Tibial nerve (tissue), 4 donors: ENCODE results near the gene RWDD1. TPM values are rescaled to one million over a fixed set of nuclear protein-coding genes. Genes with fewer than 3 reads are reported as not detected.

ENCODE experiments used
- DNase-seq, 2 donors: peaks; one replicate each; pipeline ENCODE4 v3.0.0-alpha.2; 2019; ENCODE audit warnings: low spot score in 2 of 2
- H3K27ac ChIP-seq, 4 donors: fragments of 200-600 bp; sonication (generic) in 3 of 4; one replicate each; pipeline ENCODE4 v1.5.1; 2017 to 2019; ENCODE audit warnings: mild to moderate bottlenecking in 1 of 4
- H3K27me3 ChIP-seq, 2 donors: fragments of 200-600 bp; sonication (generic) in 1 of 2; one replicate each; pipeline versions ENCODE4 v1.5.1 to v1.6.0; 2017 to 2019
- H3K36me3 ChIP-seq, 3 donors: fragments of 200-600 bp; sonication (generic); one replicate each; pipeline ENCODE4 v1.5.1; 2018 to 2019
- H3K4me1 ChIP-seq, 4 donors: fragments of 200-600 bp; sonication (generic) in 3 of 4; one replicate each; pipeline ENCODE4 v1.5.1; 2017 to 2019
- H3K4me3 ChIP-seq, 4 donors: fragments of 200-600 bp; sonication (generic) in 3 of 4; one replicate each; pipeline ENCODE4 v1.5.1; 2017 to 2019; ENCODE audit warnings: mild to moderate bottlenecking in 1 of 4, moderate library complexity in 1 of 4
- H3K9me3 ChIP-seq, 4 donors: fragments of 200-600 bp; sonication (generic) in 3 of 4; one replicate each; pipeline ENCODE4 v1.5.1; 2017 to 2019
- EP300 ChIP-seq, 2 donors: sonication (generic); formaldehyde crosslinking; IDR thresholded peaks; one replicate each; pipeline ENCODE4 v1.6.1; 2017; ENCODE audit warnings: antibody characterized with exemption in 2 of 2, mild to moderate bottlenecking in 1 of 2
- POLR2A ChIP-seq, 2 donors: fragments of 450-650 bp; IDR thresholded peaks; one replicate each; pipeline ENCODE4 v1.6.1; 2017; ENCODE audit warnings: antibody characterized with exemption in 2 of 2, mild to moderate bottlenecking in 2 of 2, moderate library complexity in 2 of 2
- WGBS, 2 donors: methylation state at CpG; one replicate each; pipeline ENCODE4 v1.1.5; 2018; 5-methylcytosine and 5-hydroxymethylcytosine counted together
- total RNA-seq, 4 donors: library from RNA; depleted of rRNA; stranded (reverse); fragments of >200 nt; gene quantifications; one replicate each; pipeline ENCODE4 v1.1.0, GENCODE V29; 2016
- TF ChIP-seq, protein P1 (sequence below), 5 experiments: fragments of 200-600 bp in 3 of 5; fragments of 450-650 bp in 2 of 5; sonication (generic) in 3 of 5; IDR thresholded peaks; one replicate each; pipeline ENCODE4 v1.5.1; 2016 to 2019; ENCODE audit warnings: antibody characterized with exemption in 5 of 5, mild to moderate bottlenecking in 3 of 5, moderate library complexity in 2 of 5

Gene RWDD1
- total RNA-seq, 4 donors from 2014 or later, result 27.5 to 40.4 (median 35.7) TPM

DNA sequence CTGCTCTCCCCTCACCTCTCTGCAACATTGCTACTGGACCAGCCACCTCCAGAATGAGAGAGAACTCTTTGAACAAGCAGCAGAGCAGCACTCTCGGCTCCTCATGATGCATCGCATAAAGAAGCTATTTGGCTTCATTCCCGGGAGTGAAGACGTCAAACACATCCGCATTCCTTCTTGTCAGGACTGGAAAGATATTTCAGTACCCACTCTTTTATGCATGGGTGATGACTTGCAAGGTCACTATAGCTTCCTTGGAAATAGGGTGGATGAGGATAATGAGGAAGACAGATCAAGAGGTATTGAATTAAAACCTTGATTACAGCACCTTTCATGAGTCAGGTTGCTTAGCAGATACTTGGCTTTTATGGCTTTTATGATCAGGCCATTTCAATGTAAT is 13.4 kb upstream of the RWDD1 start:
- DNase-seq, result no peak
- Histone ChIP-seq H3K4me1 (no peaks in the 10 kb centered on the region), H3K9me3 (no peaks in the 10 kb centered on the region), H3K27ac (no peak overlapping the region), H3K36me3 (no peaks in the 10 kb centered on the region), H3K4me3 (no peak overlapping the region), H3K27me3 (no peaks in the 10 kb centered on the region)
- TF ChIP-seq, protein P1, sequence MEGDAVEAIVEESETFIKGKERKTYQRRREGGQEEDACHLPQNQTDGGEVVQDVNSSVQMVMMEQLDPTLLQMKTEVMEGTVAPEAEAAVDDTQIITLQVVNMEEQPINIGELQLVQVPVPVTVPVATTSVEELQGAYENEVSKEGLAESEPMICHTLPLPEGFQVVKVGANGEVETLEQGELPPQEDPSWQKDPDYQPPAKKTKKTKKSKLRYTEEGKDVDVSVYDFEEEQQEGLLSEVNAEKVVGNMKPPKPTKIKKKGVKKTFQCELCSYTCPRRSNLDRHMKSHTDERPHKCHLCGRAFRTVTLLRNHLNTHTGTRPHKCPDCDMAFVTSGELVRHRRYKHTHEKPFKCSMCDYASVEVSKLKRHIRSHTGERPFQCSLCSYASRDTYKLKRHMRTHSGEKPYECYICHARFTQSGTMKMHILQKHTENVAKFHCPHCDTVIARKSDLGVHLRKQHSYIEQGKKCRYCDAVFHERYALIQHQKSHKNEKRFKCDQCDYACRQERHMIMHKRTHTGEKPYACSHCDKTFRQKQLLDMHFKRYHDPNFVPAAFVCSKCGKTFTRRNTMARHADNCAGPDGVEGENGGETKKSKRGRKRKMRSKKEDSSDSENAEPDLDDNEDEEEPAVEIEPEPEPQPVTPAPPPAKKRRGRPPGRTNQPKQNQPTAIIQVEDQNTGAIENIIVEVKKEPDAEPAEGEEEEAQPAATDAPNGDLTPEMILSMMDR (IDR thresholded peaks at IDR 0.05), result no peak
- no peak for TF ChIP-seq EP300 (IDR thresholded peaks at IDR 0.05)
- WGBS, 2 donors, result 27 to 29% methylated on average over 5 of the region's 5 CpGs

DNA sequence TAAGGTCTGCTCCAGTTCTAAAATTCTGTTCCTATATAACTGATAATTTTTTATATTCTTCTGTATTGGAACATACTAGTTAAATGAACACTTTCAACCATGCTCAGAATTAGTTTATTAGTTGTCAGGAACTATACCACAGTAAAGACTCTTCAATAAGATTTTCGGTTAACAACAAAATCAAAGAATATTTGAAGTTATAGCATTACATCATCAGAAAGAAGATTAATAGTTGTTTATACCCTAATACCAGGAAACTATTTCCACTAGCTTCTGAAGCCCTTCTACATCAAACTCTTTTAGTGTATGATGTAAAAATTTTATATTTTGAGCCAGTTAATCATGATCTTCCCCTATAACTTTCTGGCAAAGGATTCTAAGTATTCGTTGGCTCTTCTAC is 11.2 kb upstream of the RWDD1 start:
- Histone ChIP-seq H3K27me3 (no peaks in the 10 kb centered on the region), H3K36me3 (no peaks in the 10 kb centered on the region), H3K4me3 (no peak overlapping the region), H3K9me3 (no peaks in the 10 kb centered on the region), H3K27ac (no peak overlapping the region), H3K4me1 (no peaks in the 10 kb centered on the region)
- no peak for TF ChIP-seq POLR2A (IDR thresholded peaks at IDR 0.05)
- TF ChIP-seq, protein P1 (IDR thresholded peaks at IDR 0.05), result no peak
- no peak for TF ChIP-seq EP300 (IDR thresholded peaks at IDR 0.05)
- WGBS, 2 donors, result 70 to 75% methylated on average over 2 of the region's 2 CpGs
- no peak for DNase-seq

DNA sequence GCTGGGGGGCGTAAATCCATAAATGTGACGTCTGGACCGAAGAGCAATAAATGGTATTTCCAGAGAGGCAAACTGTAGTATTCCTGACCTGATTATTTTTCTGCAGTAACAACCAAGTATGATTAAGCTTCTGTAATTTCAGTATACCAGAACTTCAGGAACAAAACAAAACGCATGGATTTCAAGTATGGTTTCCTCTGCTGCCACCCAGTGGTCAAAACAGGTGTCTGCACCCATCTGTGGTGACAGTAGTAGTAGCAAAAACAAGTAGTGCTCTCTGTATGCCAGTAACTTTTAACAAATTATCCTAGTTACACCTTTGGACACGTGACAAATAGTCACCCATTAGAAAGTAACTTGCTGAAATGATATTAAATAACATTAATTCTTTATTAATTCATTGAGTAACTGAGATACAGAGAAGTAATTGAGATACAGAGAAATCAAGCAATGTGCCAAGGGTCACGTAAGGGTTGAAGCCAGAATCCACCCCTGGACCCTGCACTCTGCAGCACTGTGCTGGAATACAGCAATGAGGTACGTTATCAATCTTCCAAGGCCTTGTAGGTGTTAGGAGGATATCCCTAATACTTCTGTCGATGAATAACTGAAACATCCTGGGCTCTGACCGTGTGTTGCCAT is 9.8 kb upstream of the RWDD1 start:
- Histone ChIP-seq H3K27me3 (no peaks in the 10 kb centered on the region), H3K27ac (no peak overlapping the region), H3K9me3 (no peaks in the 10 kb centered on the region), H3K4me3 (peak overlapping the region in 1 of 4 donors; percentile 32), H3K4me1 (no peaks in the 10 kb centered on the region), H3K36me3 (no peaks in the 10 kb centered on the region)
- peak; percentile 80 to 96 for DNase-seq
- WGBS, 2 donors, result 36 to 41% methylated on average over 9 of the region's 9 CpGs
- TF ChIP-seq EP300 (IDR thresholded peaks at IDR 0.05) (no peak), POLR2A (IDR thresholded peaks at IDR 0.05) (no peak)
- TF ChIP-seq, protein P1 (IDR thresholded peaks at IDR 0.05), result peak; percentile 86 to 93 (median 90)

DNA sequence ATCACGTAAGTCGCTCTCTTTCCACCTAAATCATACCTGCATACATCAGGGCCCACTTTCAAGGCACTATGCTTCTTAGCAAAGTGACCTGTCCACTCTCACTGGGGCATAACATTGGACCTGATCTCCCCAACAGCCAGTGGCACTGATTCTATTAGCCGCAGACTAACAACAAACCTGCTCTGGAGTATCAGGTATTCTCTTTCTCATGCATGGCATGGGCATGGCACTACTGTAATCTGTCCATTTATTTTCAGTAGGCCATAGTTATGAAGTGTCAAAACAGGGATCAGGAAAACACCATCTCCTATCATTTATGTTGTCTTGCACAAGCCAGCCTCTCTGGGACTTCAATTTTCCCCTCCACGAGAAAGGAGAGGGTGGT is 9.3 kb upstream of the RWDD1 start:
- TF ChIP-seq, protein P1 (IDR thresholded peaks at IDR 0.05), result no peak
- TF ChIP-seq POLR2A (IDR thresholded peaks at IDR 0.05), result no peak
- Histone ChIP-seq H3K27ac (no peak overlapping the region), H3K27me3 (no peaks in the 10 kb centered on the region), H3K9me3 (no peaks in the 10 kb centered on the region), H3K4me3 (no peak overlapping the region), H3K36me3 (no peaks in the 10 kb centered on the region), H3K4me1 (no peaks in the 10 kb centered on the region)
- WGBS, 2 donors, result 87 to 91% methylated on average over 4 of the region's 4 CpGs
- DNase-seq, result no peak

DNA sequence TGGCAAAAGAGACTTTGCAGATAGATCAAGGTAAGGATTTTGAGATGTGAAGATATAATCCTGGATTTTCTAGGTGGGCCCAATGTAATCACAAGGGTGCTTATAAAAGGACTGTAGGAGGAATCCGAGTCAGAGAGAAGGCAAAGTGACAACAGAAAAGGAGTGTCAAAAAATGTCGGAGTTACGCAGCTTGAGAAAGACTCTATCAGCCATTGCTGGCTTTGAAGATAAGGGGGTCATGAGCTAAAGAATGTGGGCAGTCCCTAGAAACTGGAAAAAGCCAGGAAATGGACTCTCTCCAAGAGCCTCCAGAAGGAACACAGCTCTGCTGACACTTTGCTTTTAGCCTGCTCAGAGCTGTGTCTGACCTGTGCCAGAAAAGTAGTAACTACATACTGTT is 8.7 kb upstream of the RWDD1 start:
- Histone ChIP-seq H3K27ac (no peak overlapping the region), H3K27me3 (no peaks in the 10 kb centered on the region), H3K4me3 (no peak overlapping the region), H3K4me1 (no peaks in the 10 kb centered on the region), H3K36me3 (no peaks in the 10 kb centered on the region), H3K9me3 (no peaks in the 10 kb centered on the region)
- TF ChIP-seq, protein P1 (IDR thresholded peaks at IDR 0.05), result no peak
- no peak for TF ChIP-seq POLR2A (IDR thresholded peaks at IDR 0.05)
- TF ChIP-seq EP300 (IDR thresholded peaks at IDR 0.05), result no peak
- no peak for DNase-seq
- WGBS, 2 donors, result 68 to 71% methylated on average over 3 of the region's 3 CpGs
